GM12878 (cell line): ENCODE data around the gene GOLGA6L7. TPM values are rescaled to one million over a fixed set of nuclear protein-coding genes. Genes with fewer than 3 reads are reported as not detected.

Experiments used
- ATAC-seq: fragments of 200-7000 bp; cut with Tn5 transposase; 3 replicates; pipeline ENCODE4 v1.9.1; 2020; ENCODE audit warnings: mild to moderate bottlenecking, moderate library complexity
- BruUV-seq: library from RNA; stranded (reverse); fragments of 400-500 nt; replicated peaks from 2 replicates; lab custom pipeline; 2021; lab: Mats Ljungman, UMichigan
- CTCF ChIA-PET: fragments of 300-600 bp; sonication (Branson Sonifier 250); formaldehyde crosslinking; extraction: SDS; loops from one replicate; lab custom pipeline; 2021; ENCODE audit warnings: inconsistent platforms; lab: Yijun Ruan, JAX
- POLR2A ChIA-PET: fragments of 350-600 bp; formaldehyde crosslinking; extraction: SDS; loops from one replicate; lab custom pipeline; 2021; ENCODE audit warnings: inconsistent platforms; lab: Charles Lee
- RAD21 ChIA-PET: fragments of 300-600 bp; sonication (Branson Sonifier 250); formaldehyde crosslinking; loops from one replicate; lab custom pipeline; 2023; ENCODE audit warnings: antibody characterized with exemption; ENCODE audit not compliant: unreplicated experiment; lab: Charles Lee
- SMC1A ChIA-PET: fragments of 300-600 bp; sonication (Branson Sonifier 250); formaldehyde crosslinking; loops from one replicate; lab custom pipeline; 2023; ENCODE audit not compliant: unreplicated experiment, uncharacterized antibody; lab: Charles Lee
- DNase-seq: peaks from one replicate; pipeline ENCODE4 v3.0.0-alpha.2; 2011; ENCODE audit warnings: low read depth, low spot score
- FAIRE-seq: peaks from 3 replicates; lab custom pipeline; 2011; peaks lifted over from hg19 to GRCh38; lab: Jason Lieb, UNC
- H2AFZ ChIP-seq: 2 replicates; pipeline ENCODE4 v1.6.0; 2011; ENCODE audit warnings: low read depth, low read length, control low read depth; ENCODE audit not compliant: control insufficient read depth
- H3K27ac ChIP-seq: 2 replicates; pipeline ENCODE4 v1.5.1; 2011; ENCODE audit warnings: control low read depth; ENCODE audit not compliant: control insufficient read depth, insufficient read depth
- H3K27me3 ChIP-seq, 2 experiments: replicated peaks in 1 of 2; 2 replicates each; pipeline versions ENCODE4 v1.6.0 to v1.6.1; 2011; ENCODE audit warnings: low read length in 1 of 2; ENCODE audit not compliant: control insufficient read depth in 2 of 2, insufficient read depth in 2 of 2
- H3K36me3 ChIP-seq, 2 experiments: 2 replicates each; pipeline ENCODE4 v1.5.1; 2011; ENCODE audit warnings: low read length in 1 of 2; ENCODE audit not compliant: control insufficient read depth in 2 of 2, insufficient read depth in 2 of 2
- H3K4me1 ChIP-seq: 2 replicates; pipeline ENCODE4 v1.6.1; 2011; ENCODE audit warnings: mild to moderate bottlenecking, low read length, moderate library complexity, mixed read lengths; ENCODE audit not compliant: control insufficient read depth, insufficient read depth
- H3K4me2 ChIP-seq: 2 replicates; pipeline ENCODE4 v1.6.0; 2011; ENCODE audit warnings: control low read depth; ENCODE audit not compliant: control insufficient read depth, insufficient read depth
- H3K4me3 ChIP-seq: fragments of 200-600 bp; sonication (generic); 2 replicates; pipeline ENCODE4 v1.5.1; 2016
- H3K79me2 ChIP-seq: 2 replicates; pipeline ENCODE4 v1.6.0; 2011; ENCODE audit warnings: low read length; ENCODE audit not compliant: control insufficient read depth, insufficient read depth
- H3K9ac ChIP-seq: 2 replicates; pipeline ENCODE4 v1.8.0; 2011; ENCODE audit warnings: low read length, control low read depth, mixed read lengths; ENCODE audit not compliant: control insufficient read depth, insufficient read depth
- H3K9me3 ChIP-seq: replicated peaks from 3 replicates; pipeline ENCODE4 v1.5.1; 2011; ENCODE audit warnings: mild to moderate bottlenecking, low read length; ENCODE audit not compliant: control insufficient read depth, insufficient read depth
- H4K20me1 ChIP-seq: 2 replicates; pipeline ENCODE4 v1.6.0; 2011; ENCODE audit not compliant: control insufficient read depth, insufficient read depth
- EZH2 ChIP-seq: IDR thresholded peaks from 2 replicates; pipeline ENCODE4 v1.6.1; 2012; ENCODE audit warnings: low read depth, mild to moderate bottlenecking, control low read depth, inconsistent platforms, low read length, borderline replicate concordance; ENCODE audit not compliant: control insufficient read depth
- FOXK2 ChIP-seq: fragments of 450-650 bp; IDR thresholded peaks from 2 replicates; pipeline ENCODE4 v1.6.1; 2017; ENCODE audit warnings: mild to moderate bottlenecking, moderate library complexity
- RAD21 ChIP-seq: IDR thresholded peaks from 2 replicates; pipeline ENCODE4 v1.6.1; 2011; ENCODE audit warnings: mild to moderate bottlenecking, low read depth, low read length, moderate library complexity; ENCODE audit not compliant: insufficient read depth
- SMAD1 ChIP-seq: fragments of 450-650 bp; IDR thresholded peaks from 2 replicates; pipeline ENCODE4 v1.6.1; 2018; ENCODE audit warnings: mild to moderate bottlenecking, low read depth; ENCODE audit not compliant: partially characterized antibody
- WGBS: methylation state at CpG from one replicate; pipeline ENCODE4 v1.1.6; 2016; ENCODE audit warnings: low lambda C conversion rate; ENCODE audit not compliant: insufficient replicate concordance, insufficient coverage; ENCODE audit errors: missing lambda C conversion rate; 5-methylcytosine and 5-hydroxymethylcytosine counted together
- in situ Hi-C: fragments of 300-500 bp; cut with MboI; formaldehyde crosslinking; loops from 9 replicates; pipeline ENCODE4 v1.14.3; 2018; ENCODE audit warnings: mixed read lengths
- intact Hi-C: fragments of 100-400 bp; cut with micrococcal nuclease; formaldehyde crosslinking; loops from one replicate; pipeline ENCODE4 v1.14.2; 2022; ENCODE audit not compliant: unreplicated experiment
- polyA plus RNA-seq, 11 experiments: library from polyadenylated mRNA; depleted of rRNA in 4 of 11; unstranded in 6 of 11; stranded (reverse) in 5 of 11; fragments of >200 nt; fragmentation: Nextera tagmentation in 4 of 11; fragmentation: Illumina TruSeq in 1 of 11; extraction: Ambion mirVana in 4 of 11; extraction: Trizol in 1 of 11; gene quantifications; 1 replicate in 1 of 11; 2 replicates in 10 of 11; pipeline versions ENCODE4 v1.2.1 to v1.2.3, GENCODE V29; 2011 to 2016; ENCODE audit warnings: inconsistent platforms in 2 of 11, missing spikeins in 2 of 11, low read depth in 1 of 11
- total RNA-seq, 4 experiments: library from RNA; depleted of rRNA in 3 of 4; stranded (reverse); fragments of >200 nt in 3 of 4; fragmentation: Illumina TruSeq in 1 of 4; extraction: Trizol in 1 of 4; gene quantifications; 2 replicates each; pipeline versions ENCODE4 v1.2.1 to v1.2.3, GENCODE V29; 2013 to 2021
- TF ChIP-seq, protein P1 (sequence below): fragments of 150-350 bp; IDR thresholded peaks from 2 replicates; pipeline ENCODE4 v1.6.1; 2016; ENCODE audit warnings: low read depth, low read length
- TF ChIP-seq, protein P2 (sequence below): fragments of 450-650 bp; IDR thresholded peaks from 2 replicates; pipeline ENCODE4 v1.6.1; 2018; ENCODE audit warnings: mild to moderate bottlenecking, low read depth, moderate library complexity; ENCODE audit not compliant: partially characterized antibody
- TF ChIP-seq, protein P3 (sequence below): fragments of 150-350 bp; IDR thresholded peaks from 2 replicates; pipeline ENCODE4 v1.6.1; 2014; ENCODE audit warnings: mild to moderate bottlenecking, low read depth, low read length
- TF ChIP-seq, protein P4 (sequence below): fragments of 450-650 bp; IDR thresholded peaks from 2 replicates; pipeline ENCODE4 v1.6.1; 2014; ENCODE audit warnings: mild to moderate bottlenecking
- TF ChIP-seq, protein P5 (sequence below): fragments of 450-650 bp; IDR thresholded peaks from 2 replicates; pipeline ENCODE4 v1.6.1; 2016; ENCODE audit warnings: mild to moderate bottlenecking

Gene GOLGA6L7
- total and polyA plus RNA-seq, 10 of the 15 experiments (the other 5 are each of a cell fraction or from before 2014, with no cell fraction given): not detected

DNA sequence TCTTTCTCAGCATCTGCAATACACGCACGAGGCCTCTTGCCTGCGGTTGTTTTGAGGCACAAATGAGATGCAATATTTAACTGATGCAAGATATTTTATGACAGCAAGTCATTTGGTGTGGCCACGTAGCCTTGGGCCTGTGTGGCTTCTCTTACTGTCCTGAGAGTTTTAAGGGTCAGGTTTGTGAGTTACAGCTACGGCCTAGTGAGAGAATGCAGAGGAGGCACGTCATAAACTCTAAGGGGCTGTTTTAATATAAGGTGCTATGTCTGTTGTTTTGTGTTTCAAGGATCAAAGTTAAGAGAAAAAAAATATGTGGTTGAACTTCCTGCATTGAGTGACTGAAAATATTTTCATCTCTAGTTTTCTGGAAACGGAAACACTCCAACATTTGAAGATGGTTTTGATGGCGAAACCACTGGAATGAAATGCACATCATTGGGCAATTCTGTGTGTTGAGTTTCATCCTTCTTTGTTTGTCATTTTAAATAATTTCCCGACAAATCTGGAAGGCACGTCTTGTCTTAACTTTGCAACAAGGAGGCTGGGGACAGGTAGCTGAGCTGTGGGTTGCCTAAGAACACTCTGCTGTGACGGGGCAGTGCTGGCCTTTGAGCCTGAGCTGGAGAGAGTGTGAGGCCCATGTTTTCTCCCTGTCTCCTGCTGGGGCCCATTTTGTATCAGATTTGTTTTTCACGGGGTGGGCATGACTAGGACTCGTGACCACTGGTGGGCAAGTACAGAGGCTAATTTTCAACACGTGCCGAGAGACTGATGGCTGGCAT is 42.5 kb upstream of the GOLGA6L7 start:
- Histone ChIP-seq H3K9ac (no peak overlapping the region), H4K20me1 (no peaks in the 10 kb centered on the region), H3K79me2 (no peaks in the 10 kb centered on the region), H3K9me3 (no peaks in the 10 kb centered on the region), H3K36me3 (no peaks in the 10 kb centered on the region), H3K27me3 (no peaks in the 10 kb centered on the region; a peak in 1 of 4 replicates), H3K4me1 (no peaks in the 10 kb centered on the region), H3K4me2 (no peak overlapping the region), H3K27ac (no peak overlapping the region), H2AFZ (no peak overlapping the region), H3K4me3 (no peak overlapping the region)
- BruUV-seq: no TSS peak
- FAIRE-seq: no peak
- 28% methylated on average over 15 of the region's 15 CpGs for WGBS
- ChIA-PET CTCF (no interaction called here), RAD21 (no interaction called here), SMC1A (no interaction called here), POLR2A (no interaction called here)
- intact Hi-C loops (no loop called here), in situ Hi-C loops (no loop called here)
- ATAC-seq: no peak
- no peak for DNase-seq
- TF ChIP-seq, protein P1, sequence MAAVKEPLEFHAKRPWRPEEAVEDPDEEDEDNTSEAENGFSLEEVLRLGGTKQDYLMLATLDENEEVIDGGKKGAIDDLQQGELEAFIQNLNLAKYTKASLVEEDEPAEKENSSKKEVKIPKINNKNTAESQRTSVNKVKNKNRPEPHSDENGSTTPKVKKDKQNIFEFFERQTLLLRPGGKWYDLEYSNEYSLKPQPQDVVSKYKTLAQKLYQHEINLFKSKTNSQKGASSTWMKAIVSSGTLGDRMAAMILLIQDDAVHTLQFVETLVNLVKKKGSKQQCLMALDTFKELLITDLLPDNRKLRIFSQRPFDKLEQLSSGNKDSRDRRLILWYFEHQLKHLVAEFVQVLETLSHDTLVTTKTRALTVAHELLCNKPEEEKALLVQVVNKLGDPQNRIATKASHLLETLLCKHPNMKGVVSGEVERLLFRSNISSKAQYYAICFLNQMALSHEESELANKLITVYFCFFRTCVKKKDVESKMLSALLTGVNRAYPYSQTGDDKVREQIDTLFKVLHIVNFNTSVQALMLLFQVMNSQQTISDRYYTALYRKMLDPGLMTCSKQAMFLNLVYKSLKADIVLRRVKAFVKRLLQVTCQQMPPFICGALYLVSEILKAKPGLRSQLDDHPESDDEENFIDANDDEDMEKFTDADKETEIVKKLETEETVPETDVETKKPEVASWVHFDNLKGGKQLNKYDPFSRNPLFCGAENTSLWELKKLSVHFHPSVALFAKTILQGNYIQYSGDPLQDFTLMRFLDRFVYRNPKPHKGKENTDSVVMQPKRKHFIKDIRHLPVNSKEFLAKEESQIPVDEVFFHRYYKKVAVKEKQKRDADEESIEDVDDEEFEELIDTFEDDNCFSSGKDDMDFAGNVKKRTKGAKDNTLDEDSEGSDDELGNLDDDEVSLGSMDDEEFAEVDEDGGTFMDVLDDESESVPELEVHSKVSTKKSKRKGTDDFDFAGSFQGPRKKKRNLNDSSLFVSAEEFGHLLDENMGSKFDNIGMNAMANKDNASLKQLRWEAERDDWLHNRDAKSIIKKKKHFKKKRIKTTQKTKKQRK: no peak
- TF ChIP-seq, protein P2, sequence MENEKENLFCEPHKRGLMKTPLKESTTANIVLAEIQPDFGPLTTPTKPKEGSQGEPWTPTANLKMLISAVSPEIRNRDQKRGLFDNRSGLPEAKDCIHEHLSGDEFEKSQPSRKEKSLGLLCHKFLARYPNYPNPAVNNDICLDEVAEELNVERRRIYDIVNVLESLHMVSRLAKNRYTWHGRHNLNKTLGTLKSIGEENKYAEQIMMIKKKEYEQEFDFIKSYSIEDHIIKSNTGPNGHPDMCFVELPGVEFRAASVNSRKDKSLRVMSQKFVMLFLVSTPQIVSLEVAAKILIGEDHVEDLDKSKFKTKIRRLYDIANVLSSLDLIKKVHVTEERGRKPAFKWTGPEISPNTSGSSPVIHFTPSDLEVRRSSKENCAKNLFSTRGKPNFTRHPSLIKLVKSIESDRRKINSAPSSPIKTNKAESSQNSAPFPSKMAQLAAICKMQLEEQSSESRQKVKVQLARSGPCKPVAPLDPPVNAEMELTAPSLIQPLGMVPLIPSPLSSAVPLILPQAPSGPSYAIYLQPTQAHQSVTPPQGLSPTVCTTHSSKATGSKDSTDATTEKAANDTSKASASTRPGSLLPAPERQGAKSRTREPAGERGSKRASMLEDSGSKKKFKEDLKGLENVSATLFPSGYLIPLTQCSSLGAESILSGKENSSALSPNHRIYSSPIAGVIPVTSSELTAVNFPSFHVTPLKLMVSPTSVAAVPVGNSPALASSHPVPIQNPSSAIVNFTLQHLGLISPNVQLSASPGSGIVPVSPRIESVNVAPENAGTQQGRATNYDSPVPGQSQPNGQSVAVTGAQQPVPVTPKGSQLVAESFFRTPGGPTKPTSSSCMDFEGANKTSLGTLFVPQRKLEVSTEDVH: no peak
- TF ChIP-seq RAD21: no peak
- TF ChIP-seq, protein P3, sequence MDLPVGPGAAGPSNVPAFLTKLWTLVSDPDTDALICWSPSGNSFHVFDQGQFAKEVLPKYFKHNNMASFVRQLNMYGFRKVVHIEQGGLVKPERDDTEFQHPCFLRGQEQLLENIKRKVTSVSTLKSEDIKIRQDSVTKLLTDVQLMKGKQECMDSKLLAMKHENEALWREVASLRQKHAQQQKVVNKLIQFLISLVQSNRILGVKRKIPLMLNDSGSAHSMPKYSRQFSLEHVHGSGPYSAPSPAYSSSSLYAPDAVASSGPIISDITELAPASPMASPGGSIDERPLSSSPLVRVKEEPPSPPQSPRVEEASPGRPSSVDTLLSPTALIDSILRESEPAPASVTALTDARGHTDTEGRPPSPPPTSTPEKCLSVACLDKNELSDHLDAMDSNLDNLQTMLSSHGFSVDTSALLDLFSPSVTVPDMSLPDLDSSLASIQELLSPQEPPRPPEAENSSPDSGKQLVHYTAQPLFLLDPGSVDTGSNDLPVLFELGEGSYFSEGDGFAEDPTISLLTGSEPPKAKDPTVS: no peak
- TF ChIP-seq, protein P4, sequence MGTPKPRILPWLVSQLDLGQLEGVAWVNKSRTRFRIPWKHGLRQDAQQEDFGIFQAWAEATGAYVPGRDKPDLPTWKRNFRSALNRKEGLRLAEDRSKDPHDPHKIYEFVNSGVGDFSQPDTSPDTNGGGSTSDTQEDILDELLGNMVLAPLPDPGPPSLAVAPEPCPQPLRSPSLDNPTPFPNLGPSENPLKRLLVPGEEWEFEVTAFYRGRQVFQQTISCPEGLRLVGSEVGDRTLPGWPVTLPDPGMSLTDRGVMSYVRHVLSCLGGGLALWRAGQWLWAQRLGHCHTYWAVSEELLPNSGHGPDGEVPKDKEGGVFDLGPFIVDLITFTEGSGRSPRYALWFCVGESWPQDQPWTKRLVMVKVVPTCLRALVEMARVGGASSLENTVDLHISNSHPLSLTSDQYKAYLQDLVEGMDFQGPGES: no peak
- TF ChIP-seq, protein P5, sequence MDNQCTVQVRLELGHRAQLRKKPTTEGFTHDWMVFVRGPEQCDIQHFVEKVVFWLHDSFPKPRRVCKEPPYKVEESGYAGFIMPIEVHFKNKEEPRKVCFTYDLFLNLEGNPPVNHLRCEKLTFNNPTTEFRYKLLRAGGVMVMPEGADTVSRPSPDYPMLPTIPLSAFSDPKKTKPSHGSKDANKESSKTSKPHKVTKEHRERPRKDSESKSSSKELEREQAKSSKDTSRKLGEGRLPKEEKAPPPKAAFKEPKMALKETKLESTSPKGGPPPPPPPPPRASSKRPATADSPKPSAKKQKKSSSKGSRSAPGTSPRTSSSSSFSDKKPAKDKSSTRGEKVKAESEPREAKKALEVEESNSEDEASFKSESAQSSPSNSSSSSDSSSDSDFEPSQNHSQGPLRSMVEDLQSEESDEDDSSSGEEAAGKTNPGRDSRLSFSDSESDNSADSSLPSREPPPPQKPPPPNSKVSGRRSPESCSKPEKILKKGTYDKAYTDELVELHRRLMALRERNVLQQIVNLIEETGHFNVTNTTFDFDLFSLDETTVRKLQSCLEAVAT: no peak
- TF ChIP-seq FOXK2: no peak
- TF ChIP-seq EZH2: no peak
- TF ChIP-seq SMAD1: no peak
